ENCODE measurements around the gene ZWILCH. TPM values are rescaled to one million over a fixed set of nuclear protein-coding genes. Genes with fewer than 3 reads are reported as not detected.

ZWILCH gene
- total RNA-seq, 1 experiment from 2014 or later, result 39.9 TPM

GRCh38 chr15:66503780-66504562 is 1.2 kb upstream of the ZWILCH start:
- ChIA-PET POLR2A (no interaction called here), CTCF (no interaction called here)
- peaks cover 58% of the 10 kb centered on the region for H3K36me3 ChIP-seq (ENCODE audit: control insufficient read depth, insufficient read depth, low read length)
- peak overlapping the region; percentile 100 for H3K27ac ChIP-seq (ENCODE audit: low read length)
- no peaks in the 10 kb centered on the region for H3K9me3 ChIP-seq (ENCODE audit: control insufficient read depth, insufficient read depth, low read depth, low read length)
- intact Hi-C loops (cut with micrococcal nuclease; ENCODE audit: unreplicated experiment), result no loop called here
- H3K4me3 ChIP-seq (ENCODE audit: low read depth in 2 of 2, low read length in 2 of 2), result peak overlapping the region; percentile 100
- DNase-seq (ENCODE audit: low read depth, low spot score) (no peak), ATAC-seq (no peak)
- H3K4me1 ChIP-seq (ENCODE audit: control insufficient read depth, insufficient read depth, low read length), result peaks cover 40% of the 10 kb centered on the region
- TSS peak; percentile 82 for BruUV-seq (replicated peaks)
- no peaks in the 10 kb centered on the region for H3K27me3 ChIP-seq (ENCODE audit: control insufficient read depth, insufficient read depth, low read length)
- in situ Hi-C loops (cut with HindIII; ENCODE audit: low pct_unique_long_range_greater_than_20kb, low sequenced_read_pairs), result no loop called here
- no peak for TF ChIP-seq CTCF (IDR thresholded peaks at IDR 0.05)
- TF ChIP-seq POLR2AphosphoS5 (IDR thresholded peaks at IDR 0.05; ENCODE audit: low read depth, low read length), result 0 out of 2 replicates have a peak, but pooled peaks have one; percentile 6

- in situ Hi-C loops (cut with HindIII; ENCODE audit: low pct_unique_long_range_greater_than_20kb, low sequenced_read_pairs) (no loop called here), intact Hi-C loops (cut with micrococcal nuclease; ENCODE audit: unreplicated experiment) (no loop called here)
- ChIA-PET CTCF (interaction anchor here (1.0 kb wide), 1 partner anchor 61 kb away, joined by 3 read pairs; no protein-coding TSS in a partner anchor), POLR2A (interaction anchor here (0.5 to 0.6 kb wide), 2 partner anchors 122 to 591 kb away, joined by 3 to 4 read pairs; no protein-coding TSS in a partner anchor)
- DNase-seq (ENCODE audit: low read depth, low spot score), result no peak
- Histone ChIP-seq H3K36me3 (ENCODE audit: control insufficient read depth, insufficient read depth, low read length) (peaks cover 51% of the 10 kb centered on the region), H3K27ac (ENCODE audit: low read length) (peak overlapping the region; percentile 100), H3K4me3 (ENCODE audit: low read depth in 2 of 2, low read length in 2 of 2) (peak overlapping the region; percentile 100), H3K9me3 (ENCODE audit: control insufficient read depth, insufficient read depth, low read depth, low read length) (no peaks in the 10 kb centered on the region), H3K27me3 (ENCODE audit: control insufficient read depth, insufficient read depth, low read length) (no peaks in the 10 kb centered on the region), H3K4me1 (ENCODE audit: control insufficient read depth, insufficient read depth, low read length) (peaks cover 26% of the 10 kb centered on the region)
- peak; percentile 53 for ATAC-seq
- TF ChIP-seq SIN3A (IDR thresholded peaks at IDR 0.05; ENCODE audit: borderline replicate concordance, insufficient read depth, low read depth, low read length) (no peak), POLR2AphosphoS5 (IDR thresholded peaks at IDR 0.05; ENCODE audit: low read depth, low read length) (no peak), REST (IDR thresholded peaks at IDR 0.05; ENCODE audit: insufficient read depth in 1 of 2, low read depth in 2 of 2, low read length in 1 of 2) (no peak; a peak in 1 of 4 replicates), TCF7L2 (IDR thresholded peaks at IDR 0.05; ENCODE audit: low read depth, low read length) (no peak), CTCF (IDR thresholded peaks at IDR 0.05) (no peak)
- BruUV-seq (replicated peaks), result no TSS peak
These were observed 295 bp downstream of the ZWILCH start for GRCh38 chr15:66505430-66505811.
